Superior temporal gyrus (tissue), 1 donor: ENCODE measurements around the gene GALNS.
"Not testable (repeated sequence)": the region's sequence is repeated elsewhere in the genome, so short reads cannot be mapped to it uniquely, and the experiment has no call there.

Experiments
- DNase-seq: peaks from one replicate; pipeline ENCODE4 v3.0.0-alpha.2; 2016; ENCODE audit errors: extremely low spot score

The GALNS gene

DNA sequence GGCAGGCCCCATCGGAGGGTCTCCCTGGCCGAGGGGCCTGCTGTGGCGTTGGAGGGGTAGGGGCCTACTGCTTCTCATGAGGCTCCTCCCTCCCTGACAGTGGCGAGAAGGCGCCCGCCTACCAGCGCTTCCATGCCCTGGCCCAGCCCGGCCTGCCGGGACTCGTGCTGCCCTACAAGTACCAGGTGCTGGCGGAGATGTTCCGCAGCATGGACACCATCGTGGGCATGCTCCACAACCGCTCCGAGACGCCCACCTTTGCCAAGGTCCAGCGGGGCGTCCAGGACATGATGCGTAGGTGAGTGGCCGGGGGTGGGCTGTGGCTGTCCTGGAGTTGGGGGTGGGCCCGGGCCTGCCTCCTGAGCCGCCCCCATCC is 51.4 kb downstream of the GALNS start:
- no peak for DNase-seq

DNA sequence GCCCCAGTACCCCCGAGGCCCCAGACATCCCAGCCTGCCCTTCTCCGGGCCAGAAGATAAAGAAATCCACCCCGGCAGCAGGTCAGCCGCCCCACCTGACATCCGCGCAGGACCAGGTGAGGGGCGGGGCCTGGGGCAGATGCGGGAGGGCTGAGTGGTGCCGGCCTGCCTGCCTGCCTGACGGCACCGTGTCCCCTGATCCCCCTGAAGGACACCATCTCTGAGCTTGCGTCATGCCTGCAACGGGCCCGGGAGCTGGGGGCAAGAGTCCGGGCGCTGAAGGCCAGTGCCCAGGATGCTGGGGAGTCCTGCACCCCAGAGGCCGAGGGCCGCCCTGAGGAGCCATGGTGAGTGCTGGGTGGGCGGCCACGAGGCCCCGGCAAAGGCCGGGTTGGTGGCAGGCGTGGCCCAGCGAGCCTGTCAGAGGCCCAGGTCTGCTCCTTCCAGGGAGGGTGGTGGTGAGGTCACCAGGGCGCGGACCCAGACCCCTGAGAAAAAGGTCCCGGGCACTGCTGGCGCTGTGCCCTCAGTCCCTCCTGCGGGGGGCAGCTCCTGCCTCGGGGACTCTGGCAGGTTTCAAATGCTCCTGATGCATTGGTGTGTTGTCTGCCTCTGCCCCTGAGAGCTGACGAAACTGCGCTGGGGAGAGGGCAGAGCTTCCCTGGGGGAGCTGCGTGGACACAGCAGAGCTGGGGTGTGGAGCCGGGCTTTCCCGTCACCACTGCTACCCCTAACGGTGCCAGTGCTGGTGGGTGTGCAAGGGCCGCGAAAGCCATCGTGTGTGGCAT is 52.0 kb downstream of the GALNS start:
- no peak for DNase-seq

DNA sequence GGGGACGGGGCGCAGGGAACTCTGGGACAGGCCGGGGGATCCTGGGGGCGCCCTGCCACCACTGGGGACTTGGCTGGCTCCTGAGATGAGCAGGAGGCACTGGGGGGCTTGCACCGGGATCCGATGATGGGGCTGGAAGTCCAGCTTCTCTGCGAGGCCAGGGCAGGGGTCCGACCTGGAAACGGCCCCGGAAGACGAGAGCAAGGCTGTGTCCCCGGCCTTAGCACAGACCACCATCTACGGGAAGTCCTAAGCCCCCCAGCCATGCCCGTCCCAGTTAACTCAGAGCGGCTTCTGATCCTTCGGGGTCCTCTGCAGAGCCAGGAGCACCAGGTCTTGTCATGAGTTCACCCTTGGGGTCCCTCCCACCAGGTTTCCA is 52.6 kb downstream of the GALNS start:
- no peak for DNase-seq

DNA sequence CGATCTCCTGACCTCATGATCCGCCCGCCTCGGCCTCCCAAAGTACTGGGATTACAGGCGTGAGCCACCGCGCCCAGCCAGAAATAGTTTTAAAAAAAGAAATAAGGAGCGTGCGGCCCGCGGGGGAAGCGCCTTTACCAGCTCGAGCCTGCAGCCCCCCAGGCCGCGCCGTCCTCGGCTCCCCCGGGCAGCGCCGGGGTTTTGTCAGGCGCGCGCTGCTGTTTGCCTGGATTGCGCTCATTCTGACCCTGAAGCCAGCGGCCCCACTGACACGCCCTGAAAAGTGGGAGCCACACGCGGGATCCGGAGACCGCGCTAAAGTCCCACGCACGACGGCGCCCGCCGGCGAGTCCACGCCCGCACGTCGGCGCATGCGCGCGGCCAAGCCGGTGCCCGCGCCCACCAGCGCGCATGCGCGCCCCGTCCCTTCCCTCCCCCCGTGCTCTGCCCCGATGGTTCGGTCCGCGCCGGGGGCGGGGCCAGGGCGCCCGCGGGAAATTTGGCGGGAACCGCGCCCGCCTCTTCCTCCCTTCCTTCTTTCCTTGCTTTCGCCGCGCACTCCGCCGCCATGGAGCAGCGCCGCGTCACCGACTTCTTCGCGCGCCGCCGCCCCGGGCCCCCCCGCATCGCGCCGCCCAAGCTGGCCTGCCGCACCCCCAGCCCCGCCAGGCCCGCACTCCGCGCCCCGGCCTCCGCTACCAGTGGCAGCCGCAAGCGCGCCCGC is 53.3 kb downstream of the GALNS start, which contains the start of gene CDT1:
Gene CDT1 (plus strand): TSS at position 526 of the 724 bp plus-strand sequence. CDS start 43 bp downstream, at position 569.
- peak; percentile 84 for DNase-seq

DNA sequence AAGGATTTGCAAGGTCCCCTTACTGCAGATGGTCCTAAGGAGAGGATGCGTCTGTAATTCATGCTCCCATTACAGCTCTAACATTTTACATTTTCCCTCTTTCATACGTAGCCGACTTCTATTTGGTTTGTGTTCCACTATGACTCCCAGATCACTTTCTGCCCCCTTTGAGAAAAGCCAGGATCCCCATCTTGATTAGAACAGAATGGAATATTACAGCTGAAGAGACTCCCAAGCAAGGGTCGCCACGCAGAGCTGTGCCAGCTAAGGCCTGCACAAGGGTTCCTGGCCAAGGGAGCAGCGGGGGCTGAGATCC is 56.5 kb downstream of the GALNS start:
- no peak for DNase-seq

DNA sequence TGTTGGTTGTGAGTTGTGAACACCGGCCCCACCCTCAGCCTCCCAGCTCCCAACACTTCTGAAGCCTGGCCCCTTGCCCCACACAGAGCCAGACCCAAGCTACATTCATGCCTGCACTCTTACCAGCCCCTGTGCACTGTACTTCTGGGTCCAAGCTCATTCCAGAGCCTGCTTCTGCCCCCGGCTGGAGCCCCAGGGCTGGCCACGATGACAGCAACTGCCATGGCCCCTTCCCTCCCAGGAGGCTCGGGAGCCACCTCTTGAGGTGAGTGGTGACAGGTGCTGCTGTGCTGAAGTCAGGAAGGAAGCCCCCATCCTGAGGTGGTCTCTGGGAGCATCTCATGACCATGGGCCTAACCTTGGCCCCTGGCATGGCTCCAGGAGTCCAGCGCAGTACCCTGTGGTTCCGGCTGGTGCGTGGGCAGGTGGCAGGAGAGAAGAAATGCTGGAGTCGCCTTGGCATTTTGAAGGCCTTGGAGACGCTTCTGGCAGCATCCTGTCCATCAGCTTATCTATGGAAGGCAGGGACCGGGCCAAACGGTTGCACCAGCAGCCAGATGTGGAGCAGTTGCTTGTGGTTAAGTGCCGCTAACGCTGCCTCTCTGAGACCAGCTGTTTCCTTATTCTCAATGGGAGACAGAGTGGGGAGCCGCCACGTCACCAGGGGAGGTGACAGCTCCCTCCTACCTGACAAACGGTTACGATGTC is 57.0 kb downstream of the GALNS start:
- DNase-seq = no peak

DNA sequence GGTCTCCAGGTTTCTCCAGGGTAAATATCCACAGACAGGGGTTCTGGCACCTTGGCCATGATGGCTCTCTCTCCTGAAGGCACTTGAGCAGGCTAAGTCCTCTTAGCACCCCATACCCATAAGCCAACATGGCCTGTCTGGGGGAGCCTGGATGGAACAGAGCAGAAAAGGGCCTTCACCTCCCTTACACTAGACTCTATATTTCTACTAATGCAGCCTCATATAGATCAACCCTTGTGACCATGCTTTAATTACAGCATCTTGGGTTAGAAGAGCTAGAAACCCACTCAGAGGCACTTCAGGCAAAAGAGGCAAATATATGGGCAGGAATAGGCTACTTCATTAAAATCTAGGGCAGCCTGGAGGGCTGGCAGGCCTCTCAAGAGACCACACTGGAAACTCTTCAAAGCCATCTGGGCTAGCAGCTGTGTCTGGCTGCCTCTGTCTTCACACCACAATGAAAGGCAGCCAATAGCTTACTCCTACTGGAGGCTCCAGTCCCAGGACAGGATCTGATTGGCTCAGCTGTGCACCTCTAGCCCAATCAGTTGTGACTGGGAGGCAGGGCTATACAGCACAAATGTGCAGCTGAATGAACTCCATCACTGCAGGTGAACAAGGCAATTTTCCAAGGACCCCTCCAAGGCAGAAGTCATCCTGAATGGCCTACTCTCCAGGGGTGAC is 57.8 kb downstream of the GALNS start:
- DNase-seq = no peak

DNA sequence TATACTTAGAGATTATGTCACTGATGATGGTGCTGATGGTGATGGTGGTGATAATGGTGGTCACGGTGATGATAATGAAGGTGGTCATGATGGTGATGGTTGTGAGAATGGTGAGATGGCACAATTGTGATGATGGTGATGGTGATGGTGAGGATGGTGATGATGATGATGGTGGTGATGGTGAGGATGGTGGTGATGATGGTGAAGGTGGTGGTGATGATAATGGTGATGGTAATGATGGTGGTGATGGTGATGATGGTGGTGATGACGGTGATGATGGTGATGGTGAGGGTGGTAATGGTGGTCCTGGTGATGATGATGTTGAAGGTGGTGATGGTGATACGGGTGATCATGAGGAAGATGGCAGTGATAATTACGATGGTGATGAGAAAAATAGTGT is 58.7 kb downstream of the GALNS start:
- no peak for DNase-seq

DNA sequence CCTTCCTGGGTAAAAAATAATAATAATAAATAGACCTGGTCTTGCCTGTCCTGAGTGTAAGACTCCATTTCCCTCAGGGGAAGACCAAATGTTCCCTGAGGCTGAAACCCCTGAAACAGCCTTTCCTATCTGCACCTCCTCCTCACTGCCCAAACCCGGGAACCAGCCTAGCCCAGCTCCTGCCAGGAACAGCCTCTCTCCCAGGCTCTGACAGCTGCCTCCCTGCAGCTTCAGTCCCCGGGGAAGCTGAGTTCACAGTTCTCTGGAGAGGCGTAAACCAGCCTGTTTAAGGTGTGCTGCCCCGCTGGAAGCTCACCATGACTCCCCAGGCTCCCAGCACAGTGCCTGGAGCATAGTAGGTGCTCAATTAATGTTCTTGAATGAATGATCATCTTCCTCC is 60.5 kb downstream of the GALNS start:
- DNase-seq = no peak

DNA sequence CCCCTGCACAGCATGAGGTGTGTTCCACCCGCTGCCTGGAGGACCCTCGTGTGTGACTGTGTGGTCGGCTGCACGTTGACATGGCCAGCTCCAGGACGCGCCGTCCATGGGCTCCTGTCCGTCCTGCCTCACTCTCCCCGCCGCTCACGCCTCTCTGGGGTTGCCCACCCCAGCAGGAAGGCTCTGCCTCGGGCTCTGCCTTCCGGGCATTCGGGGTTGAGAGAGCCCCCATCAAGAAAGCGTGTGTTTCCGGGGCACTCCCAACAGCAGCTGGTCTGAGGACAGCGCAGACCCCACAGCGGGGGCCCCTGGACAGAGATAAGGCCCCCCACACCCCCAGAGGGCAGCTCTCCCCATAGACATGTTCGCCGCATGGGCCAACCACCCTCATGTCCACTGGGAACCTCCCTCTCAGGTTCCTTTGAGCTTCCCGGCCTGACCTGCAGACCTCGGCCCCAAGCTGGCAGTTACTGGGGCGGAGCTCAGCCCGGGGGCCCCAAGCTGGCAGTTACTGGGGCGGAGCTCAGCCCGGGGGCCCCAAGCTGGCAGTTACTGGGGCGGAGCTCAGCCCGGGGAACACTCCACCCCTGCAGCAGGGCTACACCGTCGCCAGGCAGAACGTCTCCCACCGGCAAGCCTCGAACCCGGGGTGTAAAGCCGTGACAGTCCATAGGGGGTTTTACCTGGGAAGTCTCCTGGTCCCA is 63.3 kb downstream of the GALNS start:
- no peak for DNase-seq

DNA sequence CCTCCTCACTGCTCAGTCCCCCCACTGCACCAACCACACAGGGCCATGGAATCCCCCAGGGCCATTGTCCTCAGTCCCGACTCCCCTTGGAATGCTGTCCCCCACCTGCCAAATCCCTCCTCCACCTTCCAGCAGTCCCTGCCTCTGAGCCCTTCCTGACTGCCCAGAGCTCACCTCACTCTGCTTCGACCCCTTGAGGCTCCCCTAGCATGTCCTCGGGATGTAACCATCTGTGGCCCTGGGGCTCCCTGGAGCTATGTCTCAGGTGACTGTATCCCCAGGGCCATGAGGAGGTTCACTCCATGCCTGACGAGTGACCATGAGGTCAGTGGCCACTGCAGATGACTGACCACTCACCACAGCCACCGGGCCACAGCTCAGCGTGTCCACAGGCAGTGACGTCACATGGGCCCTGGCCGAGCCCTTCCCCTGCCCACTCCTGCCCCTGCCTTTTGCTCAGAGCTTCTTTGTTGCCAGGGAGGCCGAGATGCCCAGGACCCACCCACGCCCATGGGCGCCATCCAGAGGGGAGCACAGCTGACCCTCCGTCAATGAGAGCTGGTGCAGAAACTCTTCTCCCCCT is 64.0 kb downstream of the GALNS start:
- no peak for DNase-seq

DNA sequence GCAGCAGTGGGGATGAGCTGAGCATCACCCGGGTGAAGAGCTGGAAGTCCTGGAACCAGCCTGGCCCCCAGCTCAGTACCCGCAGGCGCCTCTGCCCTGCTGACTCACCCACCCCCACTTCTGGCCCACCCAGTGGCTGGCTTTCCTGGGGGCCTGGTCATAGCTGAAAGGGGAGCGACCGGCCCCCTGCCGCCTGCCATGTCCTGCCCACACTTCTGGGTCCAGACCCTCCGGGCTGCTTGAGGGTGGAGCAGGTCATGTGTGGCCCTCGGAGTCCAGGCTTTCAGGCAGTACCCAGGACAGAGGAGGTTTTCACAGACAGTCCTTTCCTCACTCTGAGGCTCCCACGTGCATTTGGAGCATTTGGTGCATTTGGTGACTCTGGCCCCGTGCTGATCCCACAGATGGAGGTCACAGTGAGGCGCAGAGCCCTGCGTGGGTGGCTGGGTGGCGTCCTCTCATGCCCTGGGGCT is 64.6 kb downstream of the GALNS start:
- no peak for DNase-seq

DNA sequence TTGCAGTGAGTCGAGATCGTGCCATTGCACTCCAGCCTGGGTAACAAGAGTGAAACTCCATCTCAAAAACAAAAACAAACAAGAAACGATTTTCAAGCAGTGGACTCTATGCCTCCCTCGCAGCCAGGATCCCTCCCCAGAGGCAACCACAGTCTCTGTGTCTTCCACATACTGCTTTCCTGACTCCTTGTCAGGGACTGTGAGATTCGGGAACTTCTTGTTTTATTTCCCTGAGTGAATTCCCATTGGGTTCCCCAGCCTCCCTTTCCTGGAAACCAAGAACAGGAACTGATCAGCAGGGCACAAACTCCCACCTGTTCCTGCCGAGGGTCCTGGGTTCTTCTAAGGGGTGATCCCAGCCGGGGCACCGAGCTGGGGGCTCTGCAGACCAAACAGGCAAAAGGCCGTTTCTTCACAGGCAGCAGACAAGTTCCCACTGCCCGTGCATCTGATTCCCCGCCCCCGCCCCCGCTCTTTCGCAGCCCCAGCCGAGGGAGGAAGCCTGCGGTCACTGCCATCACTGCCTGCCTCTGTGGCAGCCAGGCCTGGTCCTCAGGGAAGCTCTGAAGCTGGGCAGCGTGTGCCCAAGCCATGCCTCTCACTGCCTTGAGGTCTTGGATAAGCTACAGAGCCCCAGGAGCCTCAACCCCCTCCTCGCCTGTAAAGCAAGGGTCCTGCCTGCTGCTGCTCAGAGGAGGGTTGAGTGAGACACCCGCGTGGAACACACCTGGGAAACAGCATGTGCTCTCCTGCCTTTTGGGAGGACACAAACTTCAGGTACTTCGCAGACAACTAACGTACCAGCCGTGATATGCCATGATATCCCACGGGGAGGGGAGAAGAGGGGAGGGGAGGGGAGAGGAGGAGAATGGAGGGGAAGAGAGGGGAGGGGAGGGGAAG is 66.2 kb downstream of the GALNS start:
- no peak for DNase-seq

DNA sequence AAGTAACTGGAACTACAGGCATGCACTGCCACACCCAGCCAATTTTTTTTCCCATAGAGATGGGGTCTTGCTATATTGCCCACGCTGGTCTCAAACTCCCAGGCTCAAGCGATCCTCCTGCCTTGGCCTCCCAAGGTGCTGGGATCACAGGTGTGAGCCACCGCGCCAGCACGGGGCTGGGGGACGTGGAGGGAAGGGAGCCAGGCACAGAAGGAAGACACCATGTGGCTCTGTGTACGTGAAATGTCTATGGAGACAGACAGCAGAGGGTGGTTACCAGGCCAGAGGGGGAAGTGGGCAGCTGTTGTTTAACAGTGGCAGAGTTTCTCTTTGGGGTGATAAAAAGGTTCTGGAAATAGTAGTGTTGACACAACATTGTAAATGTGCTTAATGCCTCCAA is 67.2 kb downstream of the GALNS start:
- DNase-seq = no peak

DNA sequence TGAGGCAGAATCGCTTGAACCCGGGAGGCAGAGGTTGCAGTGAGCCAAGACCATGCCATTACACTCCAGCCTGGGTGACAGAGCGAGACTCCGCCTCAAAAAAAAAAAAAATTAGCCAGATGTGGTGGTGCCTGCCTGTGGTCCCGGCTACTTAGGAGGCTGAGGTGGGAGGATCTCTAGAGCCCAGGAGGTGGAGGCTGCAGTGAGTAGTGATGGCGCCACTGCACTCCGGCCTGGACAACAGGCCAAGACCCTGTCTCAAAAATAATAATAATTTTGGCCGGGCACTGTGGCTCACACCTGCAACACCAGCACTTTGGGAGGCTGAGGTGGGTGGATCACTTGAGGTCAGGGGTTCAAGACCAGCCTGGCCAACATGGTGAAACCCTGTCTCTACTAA is 68.0 kb downstream of the GALNS start:
- DNase-seq = not testable (repeated sequence)

DNA sequence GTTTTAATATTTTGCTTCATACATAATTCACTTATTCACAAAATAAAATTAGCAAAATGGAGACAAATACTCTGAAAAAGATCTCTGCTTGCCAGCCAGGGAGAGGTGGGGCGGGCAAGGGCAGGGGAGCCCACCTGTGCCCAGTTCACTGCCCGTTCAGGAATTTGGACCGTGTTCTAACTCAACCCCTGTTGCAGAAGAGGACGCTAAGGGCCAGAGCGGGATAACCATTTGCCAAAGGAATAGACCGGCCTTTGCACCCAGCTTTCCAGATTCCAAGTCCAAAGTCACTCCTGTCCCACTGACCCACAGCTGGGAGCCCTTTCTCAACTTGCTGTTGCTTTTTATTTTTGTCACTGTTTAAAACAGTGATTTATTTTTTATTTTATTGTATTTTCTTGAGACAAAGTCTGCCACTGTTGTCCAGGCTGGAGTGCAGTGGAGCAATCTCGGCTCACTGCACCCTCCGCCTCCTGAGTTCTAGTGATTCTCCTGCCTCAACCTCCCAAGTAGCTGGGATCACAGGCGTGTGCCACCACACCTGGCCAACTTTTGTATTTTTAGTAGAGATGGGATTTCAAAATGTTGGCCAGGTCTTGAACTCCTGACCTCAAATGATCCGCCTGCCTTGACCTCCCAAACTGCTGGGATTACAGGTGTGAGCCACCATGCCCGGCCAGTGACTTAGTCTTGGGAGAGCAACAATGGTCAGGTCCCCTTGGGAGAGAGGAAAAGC is 69.0 kb downstream of the GALNS start:
- DNase-seq = no peak

DNA sequence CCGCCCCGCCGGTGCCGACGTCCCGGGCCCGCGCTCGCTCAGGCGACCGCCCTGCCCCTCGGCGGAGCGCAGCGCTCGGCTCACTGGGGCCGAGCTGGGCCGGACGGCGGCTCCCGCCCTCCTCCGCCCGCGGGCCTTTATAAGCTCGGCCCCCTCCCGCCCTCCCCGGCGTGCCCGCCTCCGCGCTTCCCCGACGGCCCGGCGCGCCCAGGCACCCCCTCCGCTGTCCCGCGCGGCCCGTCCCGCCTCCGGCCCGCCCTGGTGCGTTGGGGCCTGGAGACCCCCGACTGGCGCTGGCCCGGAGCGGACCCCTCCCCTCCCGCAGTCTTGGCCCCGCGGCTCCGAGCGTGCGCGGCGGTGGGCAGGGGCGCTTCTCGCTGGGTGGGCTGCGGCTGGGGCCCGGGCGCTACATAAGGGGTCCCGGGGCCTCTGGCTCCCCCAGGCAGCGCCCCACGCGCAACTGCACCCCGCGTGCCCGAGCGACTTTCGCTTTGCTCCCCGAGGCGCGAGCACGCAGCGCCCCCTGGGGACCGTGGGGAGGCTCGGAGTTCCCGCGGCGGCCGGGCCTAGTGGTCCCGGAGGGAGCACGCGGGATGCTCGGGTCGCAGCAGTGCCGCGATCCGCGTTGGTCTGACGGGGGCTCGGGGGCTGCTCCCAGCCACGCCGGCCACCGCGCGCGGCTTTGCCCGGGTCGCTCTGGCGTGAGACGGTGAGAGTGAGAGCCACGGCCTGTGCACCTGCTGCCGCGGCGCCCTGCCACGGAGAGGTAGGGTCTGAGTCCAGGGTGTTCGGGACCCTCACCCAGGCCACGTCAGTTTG is 71.4 kb downstream of the GALNS start, which contains the start of gene PIEZO1:
Gene PIEZO1 (minus strand): TSS at position 115 of the 819 bp plus-strand sequence. CDS start 256 bp downstream, outside the sequence.
- peak; percentile 59 for DNase-seq

DNA sequence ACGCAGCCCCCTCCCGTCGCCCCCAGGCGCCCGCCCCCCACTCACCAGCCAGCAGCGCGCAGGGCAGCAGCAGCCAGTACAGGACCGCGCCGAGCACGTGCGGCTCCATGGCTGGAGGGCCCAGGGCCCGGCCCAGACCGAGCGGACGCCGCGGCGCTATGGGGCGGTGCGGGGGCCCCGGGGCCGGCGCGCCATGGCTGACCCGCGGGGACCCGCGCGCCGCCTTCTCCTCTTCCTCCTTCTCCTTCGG is 72.0 kb downstream of the GALNS start:
- no peak for DNase-seq
